ENCODE measurements around the gene CIDEB. TPM values are rescaled to one million over a fixed set of nuclear protein-coding genes. Genes with fewer than 3 reads are reported as not detected.

Gene CIDEB
- total RNA-seq, 2 donors from 2014 or later, result 0.97 to 3.1 TPM

GRCh38 chr14:24291446-24292117 lies 16.2 kb downstream of the CIDEB start:
- Histone ChIP-seq H3K27ac (ENCODE audit: low read depth, low read length) (no peak overlapping the region), H3K4me3 (ENCODE audit: low read length) (no peak overlapping the region), H3K9ac (ENCODE audit: extremely low read depth, low read length, poor library complexity, severe bottlenecking) (no peak overlapping the region), H3K9me3 (ENCODE audit: control insufficient read depth, low read length) (no peaks in the 10 kb centered on the region), H3K36me3 (ENCODE audit: control insufficient read depth, insufficient read depth, low read length) (peaks cover 33% of the 10 kb centered on the region), H3K27me3 (ENCODE audit: control insufficient read depth, insufficient read depth, low read length, poor library complexity, severe bottlenecking) (no peaks in the 10 kb centered on the region), H3K4me1 (ENCODE audit: control insufficient read depth, insufficient read depth, low read length) (no peaks in the 10 kb centered on the region)
- TF ChIP-seq, protein P1, sequence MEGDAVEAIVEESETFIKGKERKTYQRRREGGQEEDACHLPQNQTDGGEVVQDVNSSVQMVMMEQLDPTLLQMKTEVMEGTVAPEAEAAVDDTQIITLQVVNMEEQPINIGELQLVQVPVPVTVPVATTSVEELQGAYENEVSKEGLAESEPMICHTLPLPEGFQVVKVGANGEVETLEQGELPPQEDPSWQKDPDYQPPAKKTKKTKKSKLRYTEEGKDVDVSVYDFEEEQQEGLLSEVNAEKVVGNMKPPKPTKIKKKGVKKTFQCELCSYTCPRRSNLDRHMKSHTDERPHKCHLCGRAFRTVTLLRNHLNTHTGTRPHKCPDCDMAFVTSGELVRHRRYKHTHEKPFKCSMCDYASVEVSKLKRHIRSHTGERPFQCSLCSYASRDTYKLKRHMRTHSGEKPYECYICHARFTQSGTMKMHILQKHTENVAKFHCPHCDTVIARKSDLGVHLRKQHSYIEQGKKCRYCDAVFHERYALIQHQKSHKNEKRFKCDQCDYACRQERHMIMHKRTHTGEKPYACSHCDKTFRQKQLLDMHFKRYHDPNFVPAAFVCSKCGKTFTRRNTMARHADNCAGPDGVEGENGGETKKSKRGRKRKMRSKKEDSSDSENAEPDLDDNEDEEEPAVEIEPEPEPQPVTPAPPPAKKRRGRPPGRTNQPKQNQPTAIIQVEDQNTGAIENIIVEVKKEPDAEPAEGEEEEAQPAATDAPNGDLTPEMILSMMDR (conservative IDR thresholded peaks at IDR 0.05), result no peak
- H3K27me3 Mint-ChIP-seq (ENCODE audit: insufficient read depth), result no peaks in the 10 kb centered on the region
- H3K36me3 Mint-ChIP-seq (ENCODE audit: low read depth), result peaks cover 28% of the 10 kb centered on the region
- DNase-seq, result no peak
- no peaks in the 10 kb centered on the region for H3K4me1 Mint-ChIP-seq
- H3K4me3 Mint-ChIP-seq, result no peak overlapping the region
- no peak overlapping the region for H3K27ac Mint-ChIP-seq
- no peaks in the 10 kb centered on the region for H3K9me3 Mint-ChIP-seq
- 87% methylated on average over 3 of the region's 3 CpGs; no CpG with 5 or more reads in 1 of the 2 experiments for WGBS, 2 experiments (ENCODE audit: insufficient coverage in 1 of 2, insufficient read length in 1 of 2)

- Histone ChIP-seq H3K27me3 (ENCODE audit: control insufficient read depth, insufficient read depth, low read length, poor library complexity, severe bottlenecking) (no peaks in the 10 kb centered on the region), H3K4me3 (ENCODE audit: low read length) (no peak overlapping the region), H3K36me3 (ENCODE audit: control insufficient read depth, insufficient read depth, low read length) (peaks cover 26% of the 10 kb centered on the region), H3K9ac (ENCODE audit: extremely low read depth, low read length, poor library complexity, severe bottlenecking) (no peak overlapping the region), H3K4me1 (ENCODE audit: control insufficient read depth, insufficient read depth, low read length) (no peaks in the 10 kb centered on the region), H3K9me3 (ENCODE audit: control insufficient read depth, low read length) (no peaks in the 10 kb centered on the region), H3K27ac (ENCODE audit: low read depth, low read length) (no peak overlapping the region)
- no peak for DNase-seq
- no peak overlapping the region for H3K27ac Mint-ChIP-seq
- peaks cover 20% of the 10 kb centered on the region for H3K36me3 Mint-ChIP-seq (ENCODE audit: low read depth)
- TF ChIP-seq, protein P1 (conservative IDR thresholded peaks at IDR 0.05), result no peak
- H3K4me3 Mint-ChIP-seq, result no peak overlapping the region
- no peaks in the 10 kb centered on the region for H3K27me3 Mint-ChIP-seq (ENCODE audit: insufficient read depth)
- WGBS, 2 experiments (ENCODE audit: insufficient coverage in 1 of 2, insufficient read length in 1 of 2), result 90 to 95% methylated on average over 8 to 9 of the region's 9 CpGs
- H3K4me1 Mint-ChIP-seq, result no peaks in the 10 kb centered on the region
- H3K9me3 Mint-ChIP-seq, result no peaks in the 10 kb centered on the region
These were observed 17.0 kb downstream of the CIDEB start for GRCh38 chr14:24290746-24291145.

GRCh38 chr14:24289649-24290280 lies 18.0 kb downstream of the CIDEB start:
- Histone ChIP-seq H3K27ac (ENCODE audit: low read depth, low read length) (no peak overlapping the region), H3K27me3 (ENCODE audit: control insufficient read depth, insufficient read depth, low read length, poor library complexity, severe bottlenecking) (no peaks in the 10 kb centered on the region), H3K9me3 (ENCODE audit: control insufficient read depth, low read length) (no peaks in the 10 kb centered on the region), H3K4me3 (ENCODE audit: low read length) (no peak overlapping the region), H3K4me1 (ENCODE audit: control insufficient read depth, insufficient read depth, low read length) (no peaks in the 10 kb centered on the region), H3K9ac (ENCODE audit: extremely low read depth, low read length, poor library complexity, severe bottlenecking) (no peak overlapping the region), H3K36me3 (ENCODE audit: control insufficient read depth, insufficient read depth, low read length) (peaks cover 21% of the 10 kb centered on the region)
- no peaks in the 10 kb centered on the region for H3K4me1 Mint-ChIP-seq
- no peak overlapping the region for H3K4me3 Mint-ChIP-seq
- no peak for DNase-seq
- H3K27ac Mint-ChIP-seq, result no peak overlapping the region
- TF ChIP-seq, protein P1 (conservative IDR thresholded peaks at IDR 0.05), result no peak
- H3K9me3 Mint-ChIP-seq, result no peaks in the 10 kb centered on the region
- 80 to 100% methylated on average over 2 to 6 of the region's 6 CpGs for WGBS, 2 experiments (ENCODE audit: insufficient coverage in 1 of 2, insufficient read length in 1 of 2)
- H3K36me3 Mint-ChIP-seq (ENCODE audit: low read depth), result peaks cover 18% of the 10 kb centered on the region
- no peaks in the 10 kb centered on the region for H3K27me3 Mint-ChIP-seq (ENCODE audit: insufficient read depth)

Data from endodermal cell (in vitro differentiated cells).